ENCODE data around the gene CCNL1.

DNA sequence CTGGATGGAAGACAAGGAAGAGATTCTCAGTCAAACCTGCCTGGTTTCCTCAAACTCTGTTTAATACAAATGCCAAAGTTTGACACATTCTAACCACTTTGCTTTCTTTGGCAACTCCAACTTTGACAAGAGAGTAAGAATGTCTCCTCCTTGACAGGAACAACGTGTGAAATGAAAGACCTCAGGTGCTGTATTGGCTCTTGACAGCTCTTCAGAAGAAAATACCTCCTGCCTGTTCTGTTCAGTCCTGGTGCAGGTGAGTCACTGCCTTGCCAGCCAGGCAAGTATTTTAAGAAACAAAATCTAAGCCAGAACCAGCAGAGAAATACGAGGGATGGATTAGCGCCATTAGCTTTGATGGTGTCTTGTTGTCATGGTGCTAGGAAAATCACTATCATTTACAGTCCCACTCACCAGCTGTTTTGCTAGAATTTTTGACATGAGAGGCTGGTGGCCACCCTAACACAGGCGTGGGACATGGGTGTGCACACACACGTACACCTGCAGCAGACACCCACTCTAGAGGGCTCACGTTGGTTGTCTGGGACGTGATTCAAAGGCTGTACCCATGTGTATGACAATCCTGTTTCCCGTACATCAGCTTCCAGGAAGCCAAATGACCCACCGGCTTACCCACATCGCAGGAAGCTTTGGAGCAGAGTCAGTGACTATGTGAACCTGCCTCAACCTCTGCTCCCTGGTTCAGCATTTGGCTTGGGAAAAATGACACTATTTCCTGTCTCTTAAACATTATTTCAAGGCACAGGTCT, 60.4 kb downstream of the CCNL1 start:
- TF ChIP-seq, protein P1, sequence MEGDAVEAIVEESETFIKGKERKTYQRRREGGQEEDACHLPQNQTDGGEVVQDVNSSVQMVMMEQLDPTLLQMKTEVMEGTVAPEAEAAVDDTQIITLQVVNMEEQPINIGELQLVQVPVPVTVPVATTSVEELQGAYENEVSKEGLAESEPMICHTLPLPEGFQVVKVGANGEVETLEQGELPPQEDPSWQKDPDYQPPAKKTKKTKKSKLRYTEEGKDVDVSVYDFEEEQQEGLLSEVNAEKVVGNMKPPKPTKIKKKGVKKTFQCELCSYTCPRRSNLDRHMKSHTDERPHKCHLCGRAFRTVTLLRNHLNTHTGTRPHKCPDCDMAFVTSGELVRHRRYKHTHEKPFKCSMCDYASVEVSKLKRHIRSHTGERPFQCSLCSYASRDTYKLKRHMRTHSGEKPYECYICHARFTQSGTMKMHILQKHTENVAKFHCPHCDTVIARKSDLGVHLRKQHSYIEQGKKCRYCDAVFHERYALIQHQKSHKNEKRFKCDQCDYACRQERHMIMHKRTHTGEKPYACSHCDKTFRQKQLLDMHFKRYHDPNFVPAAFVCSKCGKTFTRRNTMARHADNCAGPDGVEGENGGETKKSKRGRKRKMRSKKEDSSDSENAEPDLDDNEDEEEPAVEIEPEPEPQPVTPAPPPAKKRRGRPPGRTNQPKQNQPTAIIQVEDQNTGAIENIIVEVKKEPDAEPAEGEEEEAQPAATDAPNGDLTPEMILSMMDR (IDR thresholded peaks at IDR 0.05; ENCODE audit: extremely low read depth in 1 of 2, insufficient read depth in 1 of 2, low read depth in 1 of 2, low read length in 2 of 2): no peak
- TF ChIP-seq GATA2 (IDR thresholded peaks at IDR 0.05; ENCODE audit: insufficient read depth, insufficient read length, low read depth, low read length): no peak
- no peak for TF ChIP-seq POLR2A (IDR thresholded peaks at IDR 0.05; ENCODE audit: low read depth, low read length)
- TF ChIP-seq, protein P2, sequence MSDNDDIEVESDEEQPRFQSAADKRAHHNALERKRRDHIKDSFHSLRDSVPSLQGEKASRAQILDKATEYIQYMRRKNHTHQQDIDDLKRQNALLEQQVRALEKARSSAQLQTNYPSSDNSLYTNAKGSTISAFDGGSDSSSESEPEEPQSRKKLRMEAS (IDR thresholded peaks at IDR 0.05; ENCODE audit: insufficient read depth, insufficient read length): no peak

Data from endothelial cell of umbilical vein (primary cell).